ENCODE results near the gene NBAS.

NBAS gene

GRCh38 chr2:15389895-15390294, 171.2 kb downstream of the NBAS start:
- no peaks in the 10 kb centered on the region for H3K9me3 ChIP-seq (ENCODE audit: control insufficient read depth, insufficient read depth, low read length)
- no peak overlapping the region for H3K9ac ChIP-seq (ENCODE audit: low read depth, low read length)
- no peaks in the 10 kb centered on the region for H3K36me3 ChIP-seq (ENCODE audit: insufficient read depth, low read length)
- H3K4me1 ChIP-seq (ENCODE audit: insufficient read depth, low read length) = no peaks in the 10 kb centered on the region

GRCh38 chr2:15389326-15389700, 171.8 kb downstream of the NBAS start:
- Histone ChIP-seq H3K36me3 (ENCODE audit: insufficient read depth, low read length) (no peaks in the 10 kb centered on the region), H3K9me3 (ENCODE audit: control insufficient read depth, insufficient read depth, low read length) (no peaks in the 10 kb centered on the region), H3K4me1 (ENCODE audit: insufficient read depth, low read length) (no peaks in the 10 kb centered on the region), H3K9ac (ENCODE audit: low read depth, low read length) (no peak overlapping the region)

GRCh38 chr2:15388406-15389325, 172.5 kb downstream of the NBAS start:
- Histone ChIP-seq H3K36me3 (ENCODE audit: insufficient read depth, low read length) (no peaks in the 10 kb centered on the region), H3K4me1 (ENCODE audit: insufficient read depth, low read length) (no peaks in the 10 kb centered on the region), H3K9ac (ENCODE audit: low read depth, low read length) (no peak overlapping the region)

GRCh38 chr2:15385184-15385583, 175.9 kb downstream of the NBAS start:
- Histone ChIP-seq H3K9ac (ENCODE audit: low read depth, low read length) (no peak overlapping the region), H3K36me3 (ENCODE audit: insufficient read depth, low read length) (no peaks in the 10 kb centered on the region), H3K9me3 (ENCODE audit: control insufficient read depth, insufficient read depth, low read length) (no peaks in the 10 kb centered on the region), H3K4me1 (ENCODE audit: insufficient read depth, low read length) (no peaks in the 10 kb centered on the region)

More at GRCh38 chr2:15388406-15389325, 172.5 kb downstream of the NBAS start:
- no peaks in the 10 kb centered on the region for H3K9me3 ChIP-seq (ENCODE audit: control insufficient read depth, insufficient read depth, low read length)

- H3K9ac ChIP-seq (ENCODE audit: low read depth, low read length) = no peak overlapping the region
- no peaks in the 10 kb centered on the region for H3K36me3 ChIP-seq (ENCODE audit: insufficient read depth, low read length)
These were observed 177.3 kb downstream of the NBAS start for GRCh38 chr2:15383695-15384350.

GRCh38 chr2:15378148-15378908, 182.8 kb downstream of the NBAS start:
- H3K4me1 ChIP-seq (ENCODE audit: insufficient read depth, low read length) = no peaks in the 10 kb centered on the region
- no peaks in the 10 kb centered on the region for H3K9me3 ChIP-seq (ENCODE audit: control insufficient read depth, insufficient read depth, low read length)
- H3K9ac ChIP-seq (ENCODE audit: low read depth, low read length) = no peak overlapping the region
- H3K36me3 ChIP-seq (ENCODE audit: insufficient read depth, low read length) = no peaks in the 10 kb centered on the region

More at GRCh38 chr2:15383695-15384350, 177.3 kb downstream of the NBAS start:
- H3K9me3 ChIP-seq (ENCODE audit: control insufficient read depth, insufficient read depth, low read length) = no peaks in the 10 kb centered on the region
- H3K4me1 ChIP-seq (ENCODE audit: insufficient read depth, low read length) = no peaks in the 10 kb centered on the region

GRCh38 chr2:15377202-15377601, 183.9 kb downstream of the NBAS start:
- H3K4me1 ChIP-seq (ENCODE audit: insufficient read depth, low read length) = no peaks in the 10 kb centered on the region
- H3K9me3 ChIP-seq (ENCODE audit: control insufficient read depth, insufficient read depth, low read length) = no peaks in the 10 kb centered on the region
- no peaks in the 10 kb centered on the region for H3K36me3 ChIP-seq (ENCODE audit: insufficient read depth, low read length)
- no peak overlapping the region for H3K9ac ChIP-seq (ENCODE audit: low read depth, low read length)

GRCh38 chr2:15372019-15372418, 189.1 kb downstream of the NBAS start:
- Histone ChIP-seq H3K4me1 (ENCODE audit: insufficient read depth, low read length) (no peaks in the 10 kb centered on the region), H3K36me3 (ENCODE audit: insufficient read depth, low read length) (no peaks in the 10 kb centered on the region), H3K9ac (ENCODE audit: low read depth, low read length) (no peak overlapping the region), H3K9me3 (ENCODE audit: control insufficient read depth, insufficient read depth, low read length) (no peaks in the 10 kb centered on the region)

GRCh38 chr2:15369129-15369528, 192.0 kb downstream of the NBAS start:
- Histone ChIP-seq H3K36me3 (ENCODE audit: insufficient read depth, low read length) (no peaks in the 10 kb centered on the region), H3K4me1 (ENCODE audit: insufficient read depth, low read length) (peaks cover 4% of the 10 kb centered on the region; the same call in 1 of the 2 replicates), H3K9me3 (ENCODE audit: control insufficient read depth, insufficient read depth, low read length) (no peaks in the 10 kb centered on the region), H3K9ac (ENCODE audit: low read depth, low read length) (no peak overlapping the region)

GRCh38 chr2:15367715-15368114, 193.4 kb downstream of the NBAS start:
- Histone ChIP-seq H3K4me1 (ENCODE audit: insufficient read depth, low read length) (peaks cover 4% of the 10 kb centered on the region; the same call in 1 of the 2 replicates), H3K9ac (ENCODE audit: low read depth, low read length) (no peak overlapping the region), H3K9me3 (ENCODE audit: control insufficient read depth, insufficient read depth, low read length) (no peaks in the 10 kb centered on the region), H3K36me3 (ENCODE audit: insufficient read depth, low read length) (no peaks in the 10 kb centered on the region)

- Histone ChIP-seq H3K36me3 (ENCODE audit: insufficient read depth, low read length) (no peaks in the 10 kb centered on the region), H3K9me3 (ENCODE audit: control insufficient read depth, insufficient read depth, low read length) (no peaks in the 10 kb centered on the region), H3K4me1 (ENCODE audit: insufficient read depth, low read length) (peaks cover 4% of the 10 kb centered on the region; the same call in 1 of the 2 replicates), H3K9ac (ENCODE audit: low read depth, low read length) (no peak overlapping the region)
These were observed 193.9 kb downstream of the NBAS start for GRCh38 chr2:15367205-15367604.

GRCh38 chr2:15365411-15365810, 195.7 kb downstream of the NBAS start:
- no peaks in the 10 kb centered on the region for H3K36me3 ChIP-seq (ENCODE audit: insufficient read depth, low read length)
- H3K4me1 ChIP-seq (ENCODE audit: insufficient read depth, low read length) = peaks cover 4% of the 10 kb centered on the region; the same call in 1 of the 2 replicates
- no peaks in the 10 kb centered on the region for H3K9me3 ChIP-seq (ENCODE audit: control insufficient read depth, insufficient read depth, low read length)
- H3K9ac ChIP-seq (ENCODE audit: low read depth, low read length) = no peak overlapping the region

- Histone ChIP-seq H3K9ac (ENCODE audit: low read depth, low read length) (no peak overlapping the region), H3K9me3 (ENCODE audit: control insufficient read depth, insufficient read depth, low read length) (no peaks in the 10 kb centered on the region), H3K36me3 (ENCODE audit: insufficient read depth, low read length) (no peaks in the 10 kb centered on the region), H3K4me1 (ENCODE audit: insufficient read depth, low read length) (peaks cover 4% of the 10 kb centered on the region; the same call in 1 of the 2 replicates)
These were observed 196.6 kb downstream of the NBAS start for GRCh38 chr2:15364561-15364960.

GRCh38 chr2:15363734-15364133, 197.4 kb downstream of the NBAS start:
- no peaks in the 10 kb centered on the region for H3K9me3 ChIP-seq (ENCODE audit: control insufficient read depth, insufficient read depth, low read length)
- no peaks in the 10 kb centered on the region for H3K36me3 ChIP-seq (ENCODE audit: insufficient read depth, low read length)
- peaks cover 4% of the 10 kb centered on the region; the same call in 1 of the 2 replicates for H3K4me1 ChIP-seq (ENCODE audit: insufficient read depth, low read length)
- no peak overlapping the region for H3K9ac ChIP-seq (ENCODE audit: low read depth, low read length)

Measured in ES-I3 (cell line).